ENCODE measurements around the gene SCUBE1.

SCUBE1 gene

GRCh38 chr22:43257549-43257948 is 85.6 kb downstream of the SCUBE1 start:
- DNase-seq: no peak

GRCh38 chr22:43256976-43257545 is 86.1 kb downstream of the SCUBE1 start:
- no peak for DNase-seq

- no peak for DNase-seq
These were observed 86.6 kb downstream of the SCUBE1 start for GRCh38 chr22:43256569-43256968.

GRCh38 chr22:43255299-43255698 is 87.9 kb downstream of the SCUBE1 start:
- no peak for DNase-seq

GRCh38 chr22:43253839-43254238 is 89.3 kb downstream of the SCUBE1 start:
- DNase-seq: no peak

- no peak for DNase-seq
These were observed 90.9 kb downstream of the SCUBE1 start for GRCh38 chr22:43252319-43252718.

GRCh38 chr22:43249789-43250471 is 93.2 kb downstream of the SCUBE1 start:
- DNase-seq: no peak

GRCh38 chr22:43247546-43248260 is 95.5 kb downstream of the SCUBE1 start:
- DNase-seq: no peak

- no peak for DNase-seq
These were observed 97.0 kb downstream of the SCUBE1 start for GRCh38 chr22:43246188-43246587.

- DNase-seq: no peak
These were observed 97.5 kb downstream of the SCUBE1 start for GRCh38 chr22:43245717-43246116.

- no peak for DNase-seq
These were observed 98.2 kb downstream of the SCUBE1 start for GRCh38 chr22:43244803-43245527.

- DNase-seq: no peak
These were observed 98.8 kb downstream of the SCUBE1 start for GRCh38 chr22:43244402-43244801.

GRCh38 chr22:43243324-43243723 is 99.8 kb downstream of the SCUBE1 start:
- no peak for DNase-seq

- no peak for DNase-seq
These were observed 100.5 kb downstream of the SCUBE1 start for GRCh38 chr22:43242627-43243026.

GRCh38 chr22:43241699-43242386 is 101.3 kb downstream of the SCUBE1 start:
- no peak for DNase-seq

GRCh38 chr22:43241138-43241597 is 102.0 kb downstream of the SCUBE1 start:
- no peak for DNase-seq

- DNase-seq: no peak
These were observed 102.6 kb downstream of the SCUBE1 start for GRCh38 chr22:43240614-43241013.

GRCh38 chr22:43239956-43240355 is 103.2 kb downstream of the SCUBE1 start:
- no peak for DNase-seq

GRCh38 chr22:43239193-43239780 is 103.9 kb downstream of the SCUBE1 start:
- DNase-seq: no peak

- DNase-seq: no peak
These were observed 104.6 kb downstream of the SCUBE1 start for GRCh38 chr22:43238526-43239006.

GRCh38 chr22:43237280-43237679 is 105.9 kb downstream of the SCUBE1 start:
- DNase-seq: no peak

All from right kidney (tissue), 1 donor.